Colon (tissue), 2 donors: ENCODE results near the gene RTF2.

Source experiments
- FAIRE-seq: peaks from 2 replicates; lab custom pipeline; 2012; peaks lifted over from hg19 to GRCh38; lab: Jason Lieb, UNC
- donor health status: control.
- donor health status: control.

Gene RTF2, protein sequence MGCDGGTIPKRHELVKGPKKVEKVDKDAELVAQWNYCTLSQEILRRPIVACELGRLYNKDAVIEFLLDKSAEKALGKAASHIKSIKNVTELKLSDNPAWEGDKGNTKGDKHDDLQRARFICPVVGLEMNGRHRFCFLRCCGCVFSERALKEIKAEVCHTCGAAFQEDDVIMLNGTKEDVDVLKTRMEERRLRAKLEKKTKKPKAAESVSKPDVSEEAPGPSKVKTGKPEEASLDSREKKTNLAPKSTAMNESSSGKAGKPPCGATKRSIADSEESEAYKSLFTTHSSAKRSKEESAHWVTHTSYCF

DNA sequence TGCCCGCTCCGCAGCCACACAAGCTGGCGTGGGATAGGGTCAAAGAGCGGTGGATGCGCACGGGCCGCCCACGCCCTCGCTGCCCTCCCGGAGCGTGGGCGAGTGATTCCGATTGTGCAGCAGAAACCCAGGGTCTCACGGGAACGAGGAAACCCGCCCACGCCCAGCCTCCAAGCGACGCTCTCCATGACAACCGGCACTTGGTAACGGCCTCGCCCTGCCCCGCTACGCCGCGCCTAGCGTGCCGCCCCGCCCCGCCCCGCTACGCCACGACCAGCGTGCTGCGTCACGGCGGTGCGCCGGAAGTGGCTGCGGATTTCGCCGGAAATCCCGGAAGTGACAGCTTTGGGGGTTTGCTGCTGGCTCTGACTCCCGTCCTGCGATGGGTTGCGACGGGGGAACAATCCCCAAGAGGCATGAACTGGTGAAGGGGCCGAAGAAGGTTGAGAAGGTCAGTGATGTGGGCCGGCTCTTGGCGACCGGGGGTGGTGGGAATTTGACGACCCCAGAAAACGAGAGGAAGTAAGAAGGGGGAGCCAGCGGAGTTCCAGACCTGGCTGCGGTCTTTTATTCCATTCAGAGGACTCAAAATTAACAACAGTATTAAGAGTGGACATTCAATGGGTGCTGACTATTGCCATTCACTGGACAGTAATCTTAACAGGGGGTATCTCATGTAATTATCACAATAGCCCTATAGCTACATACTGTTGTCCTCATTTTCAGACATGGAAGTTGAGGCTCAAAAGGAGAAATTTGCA lies at the start of gene RTF2:
Gene RTF2, plus strand, starts transcription at position 312 of the 761 bp plus-strand sequence. Its CDS starts 71 bp downstream, at position 383.
- FAIRE-seq: no peak

DNA sequence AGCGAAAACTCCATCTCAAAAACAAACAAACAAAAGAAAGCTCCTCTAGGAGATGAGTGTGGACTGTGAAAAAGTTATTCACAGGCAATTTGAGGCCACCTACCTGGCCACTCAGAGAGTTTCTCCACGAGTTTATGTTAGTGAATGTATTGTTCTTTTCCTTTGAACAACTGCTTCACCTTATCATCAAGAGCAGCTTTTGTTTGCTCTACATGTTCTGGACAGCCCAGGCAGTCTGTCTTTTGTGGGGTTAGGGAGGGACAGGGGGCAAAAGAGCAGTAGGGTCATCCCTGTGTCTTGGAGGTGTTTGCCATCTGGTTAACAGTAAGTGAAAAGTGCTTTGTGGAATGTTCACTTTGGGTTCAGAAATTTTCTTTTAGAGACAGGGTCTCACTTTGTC lies 48.4 kb upstream of the RTF2 start:
- no peak for FAIRE-seq

DNA sequence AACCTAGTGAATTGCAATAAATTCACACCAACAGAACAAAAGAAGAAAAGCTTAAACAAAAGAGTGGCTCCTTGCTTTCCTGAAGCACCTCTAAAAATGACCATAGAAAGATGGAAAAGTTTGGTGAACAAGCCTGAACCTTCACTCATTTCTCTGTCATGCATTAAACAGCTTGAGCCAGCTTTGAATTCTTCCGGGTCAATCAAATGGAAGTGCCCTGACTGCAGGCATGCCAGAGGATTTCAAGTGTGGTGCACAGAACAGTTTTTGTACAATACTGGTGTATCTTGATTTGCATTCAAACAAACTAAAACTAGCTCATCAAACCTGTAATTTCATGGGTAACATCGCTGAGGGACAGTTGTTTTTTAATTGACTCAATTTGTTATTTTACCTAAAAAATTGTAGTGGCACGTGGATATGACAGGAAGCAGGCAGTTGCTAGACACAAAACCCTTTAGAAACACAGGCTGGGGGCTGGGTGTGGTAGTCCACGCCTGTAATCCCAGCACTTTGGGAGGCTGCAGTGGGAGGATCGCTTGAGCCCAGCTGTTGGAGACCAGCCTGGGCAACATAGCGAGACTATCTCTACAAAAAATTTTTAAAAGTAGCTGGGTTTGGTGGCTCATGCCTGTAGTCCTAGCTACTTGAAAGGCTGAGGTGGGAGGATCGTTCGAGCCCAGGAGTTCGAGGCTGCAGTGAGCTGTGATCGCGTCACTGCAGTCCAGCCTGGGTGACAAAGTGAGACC lies 47.3 kb upstream of the RTF2 start:
- no peak for FAIRE-seq

DNA sequence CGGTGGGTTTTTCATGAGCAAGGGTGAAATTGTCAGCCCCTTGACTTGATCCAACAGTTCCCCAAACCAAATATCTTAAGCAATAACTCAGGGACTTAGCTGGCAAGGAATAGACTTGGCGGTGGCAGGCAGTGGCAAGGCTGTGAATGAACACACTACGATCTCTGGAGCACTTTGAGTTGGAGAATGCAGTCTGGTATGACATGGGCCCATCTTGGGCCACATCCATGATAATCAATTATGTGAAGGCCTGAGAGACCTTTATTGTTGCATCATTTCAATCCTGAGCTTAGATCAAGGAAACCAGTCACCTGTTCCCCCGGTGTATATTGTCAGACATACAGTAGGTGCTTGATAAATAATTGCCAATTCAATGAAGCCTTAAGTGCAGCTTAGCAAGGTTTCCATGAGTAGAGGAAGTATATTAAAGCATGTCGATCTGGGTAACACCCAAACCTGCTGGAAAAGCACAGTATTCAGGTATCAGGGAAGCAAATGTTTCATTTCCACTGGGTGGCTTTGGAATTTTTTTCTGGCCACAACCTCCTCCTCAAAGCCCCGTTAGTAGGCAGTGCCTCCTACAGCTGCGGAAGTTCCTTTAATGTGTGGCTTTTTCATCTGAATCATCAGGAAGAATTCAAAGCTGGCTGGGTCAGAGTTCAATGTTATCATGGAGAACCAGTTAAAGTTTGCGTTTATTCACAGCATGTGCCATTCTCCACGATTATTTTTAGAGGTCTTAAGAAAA lies 46.2 kb upstream of the RTF2 start:
- FAIRE-seq: no peak

DNA sequence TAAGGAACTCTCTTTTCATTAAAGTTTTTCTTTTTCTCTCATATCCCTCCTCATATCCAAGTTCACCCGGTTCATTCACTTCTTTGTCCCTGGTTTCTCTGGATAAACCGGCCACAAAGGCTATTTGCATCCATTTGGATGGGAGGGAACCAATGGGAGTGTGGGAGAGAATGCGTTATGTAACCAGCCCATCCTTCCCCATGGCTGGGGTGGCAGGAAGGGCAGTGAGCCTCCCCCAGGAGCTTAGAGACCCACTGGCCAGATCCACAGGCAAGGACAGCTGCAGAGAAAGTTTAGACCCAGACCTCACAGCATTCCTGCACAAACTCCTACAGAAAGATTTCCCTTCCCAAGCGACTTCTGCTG lies 45.6 kb upstream of the RTF2 start:
- FAIRE-seq: no peak

DNA sequence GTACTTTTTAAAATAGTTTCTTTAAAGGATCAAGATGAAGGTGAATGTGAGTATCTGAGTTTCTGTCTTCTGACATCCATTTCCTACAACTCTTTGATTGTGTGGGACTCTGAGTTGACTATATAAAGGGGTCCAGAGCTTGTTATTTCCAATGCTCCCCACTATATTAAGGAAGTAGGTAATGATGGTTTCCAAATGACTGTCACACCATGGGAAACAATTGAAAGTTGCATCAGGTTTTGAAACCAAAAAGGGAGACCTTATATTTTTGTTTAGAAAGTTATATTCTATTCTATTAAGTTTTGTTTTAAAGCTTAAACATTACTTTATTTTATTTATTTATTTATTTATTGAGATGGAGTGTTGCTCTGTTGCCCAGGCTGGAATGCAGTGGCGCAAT lies 45.2 kb upstream of the RTF2 start:
- no peak for FAIRE-seq

DNA sequence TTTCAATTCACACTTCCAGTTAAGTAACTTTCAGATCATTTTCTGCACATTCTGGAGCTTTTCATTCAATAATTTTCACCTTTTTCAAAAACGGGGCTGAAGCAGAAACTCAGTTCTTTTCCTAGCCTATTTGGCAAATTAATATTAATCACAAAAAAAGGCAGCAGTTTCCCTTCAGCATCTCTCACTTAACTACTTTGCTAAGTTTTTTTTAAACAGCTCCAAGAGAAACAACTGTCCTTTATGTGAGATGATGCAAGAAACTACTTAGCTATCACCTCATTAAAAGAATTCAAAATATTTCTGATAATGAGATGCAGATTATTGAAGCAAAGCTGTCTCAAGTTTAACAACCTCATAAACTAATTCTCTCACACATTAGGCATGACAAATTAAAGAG lies 44.5 kb upstream of the RTF2 start:
- FAIRE-seq: no peak

DNA sequence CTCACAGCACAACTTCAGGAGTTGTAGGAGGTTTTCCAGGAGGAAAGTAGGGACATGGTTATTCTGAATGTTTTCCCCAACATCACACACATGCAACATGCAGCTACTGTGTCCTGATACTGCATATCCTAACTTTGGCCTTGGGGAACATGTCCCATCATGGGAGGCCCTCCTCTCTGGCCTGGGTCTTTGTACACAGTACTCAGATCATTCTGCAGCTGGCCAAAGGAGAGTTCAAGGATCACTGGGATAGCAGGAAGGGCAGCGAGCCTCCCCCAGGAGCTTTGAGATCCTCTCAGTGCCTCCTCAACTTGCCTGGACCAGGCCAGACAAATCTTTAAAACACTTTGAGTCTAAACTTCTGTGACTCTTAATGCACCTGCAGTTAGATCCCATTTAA lies 43.5 kb upstream of the RTF2 start:
- FAIRE-seq: no peak

DNA sequence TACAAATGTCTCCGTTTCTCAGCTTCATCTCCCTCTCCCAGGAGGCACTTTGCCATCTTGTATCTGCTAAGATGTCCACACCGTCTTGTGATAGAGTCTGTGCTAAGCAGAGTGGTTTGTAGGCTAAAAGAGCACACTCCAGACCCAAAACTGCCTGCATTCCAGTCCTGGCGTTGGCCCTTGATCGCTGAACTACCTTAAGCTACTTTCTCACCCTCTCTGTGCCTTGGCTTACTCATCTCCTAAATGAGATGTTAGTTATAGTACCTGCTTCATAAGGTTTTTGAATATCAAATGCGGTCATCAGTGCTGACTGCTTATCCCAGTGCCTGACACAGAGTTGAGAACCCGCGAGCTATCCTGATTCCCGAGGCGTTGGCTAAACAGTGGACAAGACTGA lies 42.4 kb upstream of the RTF2 start:
- FAIRE-seq: no peak

DNA sequence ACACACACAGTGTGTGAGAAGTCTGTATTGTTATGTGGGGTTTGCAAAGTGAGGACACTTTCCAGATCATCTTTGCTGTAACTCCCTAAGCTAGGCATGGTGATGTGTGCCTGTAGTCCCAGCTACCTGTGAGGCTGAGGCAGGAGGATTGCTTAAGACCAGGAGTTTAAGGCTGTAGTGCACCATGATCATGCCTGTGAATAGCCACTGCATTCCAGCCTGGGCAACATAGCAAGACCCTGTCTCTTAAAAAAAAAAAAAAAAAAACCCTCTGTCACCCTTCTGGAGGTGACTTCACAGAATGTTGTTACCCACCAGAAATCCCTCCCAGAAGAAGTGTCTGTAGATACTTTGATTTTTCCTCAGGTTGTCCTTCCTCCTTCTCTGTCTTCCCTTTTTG lies 41.5 kb upstream of the RTF2 start:
- FAIRE-seq: no peak

DNA sequence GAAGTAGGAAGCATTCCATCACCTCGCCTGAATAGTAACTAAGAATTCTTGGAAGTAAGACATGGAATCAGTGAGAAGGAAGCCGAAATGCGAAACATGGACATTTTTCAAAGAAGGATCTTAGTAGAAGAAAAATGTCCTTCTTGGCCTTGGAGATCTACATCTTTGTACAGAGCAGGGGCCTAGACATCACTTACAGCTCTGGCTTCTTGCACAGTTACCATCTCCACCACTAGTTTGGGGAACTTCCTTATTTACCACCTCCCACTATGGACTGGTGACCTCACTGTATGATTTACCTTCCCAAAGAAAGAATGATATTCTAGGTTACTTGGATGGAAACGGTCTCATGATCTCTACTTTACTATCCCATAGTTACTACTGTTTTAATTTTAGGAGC lies 40.6 kb upstream of the RTF2 start:
- no peak for FAIRE-seq

DNA sequence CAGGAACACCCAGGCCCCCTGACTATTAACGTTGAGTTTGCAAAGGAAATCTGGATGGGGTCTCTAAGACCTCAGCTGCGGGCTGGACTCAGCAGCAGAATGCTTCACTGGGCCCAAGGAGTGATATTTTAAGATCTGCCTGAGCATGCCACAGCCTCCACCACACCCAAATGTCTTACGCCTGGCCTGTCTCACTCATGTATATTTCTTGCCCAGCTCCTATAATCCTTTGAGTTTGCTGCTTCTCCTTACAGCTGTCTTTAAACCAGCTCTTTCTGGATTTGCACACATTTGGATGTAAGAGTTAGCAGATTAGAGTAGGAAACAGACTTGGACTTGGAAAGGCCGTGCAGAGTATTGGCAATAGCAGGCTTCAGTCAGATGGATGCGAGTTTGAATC lies 40.0 kb upstream of the RTF2 start:
- no peak for FAIRE-seq

DNA sequence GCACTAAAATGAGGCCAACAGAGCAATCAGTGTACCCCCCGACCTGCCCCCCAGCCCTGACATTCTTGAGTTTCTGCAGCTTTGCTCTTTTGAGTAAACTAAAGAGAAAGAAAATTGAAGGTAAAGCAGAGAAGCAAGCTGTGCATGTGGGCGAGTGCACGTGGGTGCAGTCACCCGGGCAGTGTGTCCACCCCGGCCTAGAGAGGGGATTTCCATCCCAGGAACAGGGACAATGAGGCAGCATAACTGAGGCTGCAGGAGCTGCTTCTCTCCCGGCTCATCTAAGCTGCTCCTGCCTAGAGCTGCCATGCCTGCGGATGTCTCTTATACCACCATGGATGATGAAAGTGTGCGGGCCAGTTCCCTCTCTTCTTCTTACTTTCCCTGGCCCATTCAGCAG lies 39.5 kb upstream of the RTF2 start:
- no peak for FAIRE-seq

DNA sequence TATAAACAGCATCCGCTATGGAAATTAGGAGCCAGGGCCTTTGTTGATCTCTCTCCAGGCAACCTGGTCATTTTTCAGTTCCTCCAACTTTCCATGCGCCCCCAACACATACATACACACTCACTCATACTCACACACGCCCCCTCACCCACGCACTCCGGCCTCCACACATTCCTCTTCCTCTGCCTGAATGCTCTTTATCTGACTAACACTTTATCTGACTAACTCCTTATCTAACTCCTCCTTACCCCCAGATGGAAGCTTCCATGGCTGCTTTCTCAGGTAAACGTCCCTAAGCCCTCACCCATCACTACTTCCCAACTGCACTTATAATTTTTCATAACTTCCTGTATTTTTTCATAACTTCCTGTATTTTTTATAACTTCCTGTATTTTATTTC lies 38.9 kb upstream of the RTF2 start:
- no peak for FAIRE-seq

DNA sequence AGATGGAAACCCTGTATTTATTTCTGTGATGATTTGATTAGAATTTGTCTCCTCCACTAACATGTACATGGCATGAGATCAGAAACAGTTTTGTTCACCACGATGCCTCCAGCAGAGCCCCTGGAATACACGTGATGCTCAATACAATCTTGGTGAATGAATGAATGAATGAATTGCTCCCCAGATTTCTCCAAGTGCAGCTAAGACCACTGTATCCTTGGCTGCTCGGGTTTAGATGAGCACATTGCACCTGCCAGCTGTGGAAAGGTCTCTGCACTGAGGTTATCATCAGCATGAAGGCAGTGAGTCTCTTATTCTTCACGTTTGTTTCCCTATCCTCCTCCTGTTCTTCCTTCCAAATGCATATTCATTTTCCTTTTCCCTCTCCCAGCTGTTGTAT lies 38.5 kb upstream of the RTF2 start:
- no peak for FAIRE-seq

DNA sequence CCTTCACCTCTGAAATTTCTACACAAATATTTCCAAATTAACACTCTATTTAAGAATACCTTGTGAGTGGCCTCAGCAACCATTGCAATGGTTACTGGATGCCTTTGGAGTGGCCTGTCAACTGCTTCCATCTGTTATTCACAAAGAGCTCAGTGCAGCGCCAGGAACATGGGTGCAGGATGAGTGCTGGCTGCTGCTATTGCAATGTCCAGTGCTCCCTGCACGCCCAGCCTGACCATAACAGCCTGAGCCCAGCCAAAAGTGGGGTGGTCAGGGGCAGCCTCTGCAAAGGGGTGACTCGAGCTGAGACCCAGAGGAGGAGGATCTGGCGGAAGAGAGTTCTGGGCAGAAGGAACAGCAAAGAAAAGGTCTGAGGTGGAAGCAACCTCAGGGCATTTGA lies 38.0 kb upstream of the RTF2 start:
- no peak for FAIRE-seq

DNA sequence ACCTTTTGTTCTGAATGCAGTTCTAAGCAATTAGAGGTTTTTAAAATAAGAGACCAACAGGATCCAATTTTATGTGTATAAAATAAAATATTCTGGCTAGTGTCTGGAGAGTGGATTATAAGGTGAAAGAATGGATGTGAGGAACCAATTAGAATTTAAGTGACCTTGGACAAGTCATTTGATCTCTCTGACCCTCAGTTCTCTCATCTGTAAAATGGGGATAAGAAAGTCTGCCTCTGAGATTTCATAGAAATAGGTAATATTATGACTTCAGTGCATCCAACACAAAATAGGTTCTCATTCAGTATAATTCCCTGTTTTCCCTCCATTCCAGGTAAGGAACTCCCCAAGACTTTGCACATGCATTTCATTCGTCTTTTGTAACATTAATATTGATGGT lies 37.5 kb upstream of the RTF2 start:
- no peak for FAIRE-seq

DNA sequence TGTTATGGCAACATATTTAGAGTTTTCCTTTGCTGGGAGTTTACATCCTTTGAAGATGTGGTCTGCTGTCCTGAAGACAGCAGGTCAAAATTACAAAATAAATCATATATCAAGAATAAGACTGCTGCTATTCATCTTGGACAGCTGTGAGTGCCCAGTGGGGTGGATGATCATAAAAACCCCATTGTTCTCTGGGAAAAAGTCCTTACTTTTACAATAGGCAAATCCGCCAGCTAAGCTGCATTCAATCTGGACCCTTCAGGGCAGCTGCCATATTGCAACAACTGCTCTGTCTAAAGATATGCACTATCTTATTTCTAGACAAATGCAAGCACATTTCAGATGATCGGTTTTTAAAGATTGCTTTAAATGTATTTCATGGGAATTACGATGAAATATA lies 37.0 kb upstream of the RTF2 start:
- FAIRE-seq: no peak

DNA sequence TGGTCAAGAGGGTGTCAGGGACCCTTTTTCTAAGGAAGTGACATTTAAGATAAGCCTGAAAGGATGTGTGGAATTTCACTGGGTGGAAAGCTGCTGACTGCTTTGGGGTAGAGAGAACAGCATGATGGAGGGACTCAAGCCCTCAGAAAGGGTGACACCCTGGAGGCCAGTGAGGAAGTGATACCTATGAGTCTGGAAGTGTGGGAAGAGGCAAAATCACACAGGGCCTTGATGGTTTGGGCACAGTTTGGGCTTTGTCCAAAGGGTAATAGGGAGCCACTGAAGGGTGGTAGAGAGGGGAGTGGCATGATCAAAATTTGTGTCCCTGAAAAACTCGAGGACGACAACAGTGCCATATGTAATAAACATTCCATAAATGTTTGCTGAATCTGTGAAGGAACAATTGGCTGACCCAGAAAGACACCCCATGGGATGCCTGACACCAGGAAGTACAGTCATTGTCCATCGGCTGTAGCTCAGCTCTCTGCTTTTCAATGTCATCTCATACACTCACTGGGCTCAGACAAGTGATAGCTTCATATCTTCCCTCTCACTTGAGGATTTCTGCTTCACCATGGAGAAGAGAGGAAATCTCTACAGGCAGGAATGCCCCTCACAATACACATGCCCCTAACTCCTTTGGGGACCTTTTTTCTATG lies 35.1 kb upstream of the RTF2 start:
- FAIRE-seq: no peak

DNA sequence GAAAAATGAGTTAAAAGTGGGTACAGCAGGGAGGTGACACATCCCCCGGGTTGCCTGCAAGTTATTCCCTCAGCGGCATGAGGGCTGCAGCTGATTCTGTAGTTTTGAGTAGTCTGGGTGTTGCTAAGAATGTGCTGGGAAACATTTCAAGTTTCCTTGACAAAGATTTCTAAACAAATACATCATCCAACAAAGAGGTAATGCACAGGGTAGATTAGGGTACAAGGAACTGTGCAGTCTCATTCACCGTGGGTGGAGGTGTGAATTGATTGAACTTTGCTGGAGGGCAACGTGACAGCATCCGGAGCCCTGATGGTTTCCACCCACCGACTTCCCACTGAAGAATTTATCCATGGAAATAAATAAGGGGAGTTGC lies 34.6 kb upstream of the RTF2 start:
- no peak for FAIRE-seq

DNA sequence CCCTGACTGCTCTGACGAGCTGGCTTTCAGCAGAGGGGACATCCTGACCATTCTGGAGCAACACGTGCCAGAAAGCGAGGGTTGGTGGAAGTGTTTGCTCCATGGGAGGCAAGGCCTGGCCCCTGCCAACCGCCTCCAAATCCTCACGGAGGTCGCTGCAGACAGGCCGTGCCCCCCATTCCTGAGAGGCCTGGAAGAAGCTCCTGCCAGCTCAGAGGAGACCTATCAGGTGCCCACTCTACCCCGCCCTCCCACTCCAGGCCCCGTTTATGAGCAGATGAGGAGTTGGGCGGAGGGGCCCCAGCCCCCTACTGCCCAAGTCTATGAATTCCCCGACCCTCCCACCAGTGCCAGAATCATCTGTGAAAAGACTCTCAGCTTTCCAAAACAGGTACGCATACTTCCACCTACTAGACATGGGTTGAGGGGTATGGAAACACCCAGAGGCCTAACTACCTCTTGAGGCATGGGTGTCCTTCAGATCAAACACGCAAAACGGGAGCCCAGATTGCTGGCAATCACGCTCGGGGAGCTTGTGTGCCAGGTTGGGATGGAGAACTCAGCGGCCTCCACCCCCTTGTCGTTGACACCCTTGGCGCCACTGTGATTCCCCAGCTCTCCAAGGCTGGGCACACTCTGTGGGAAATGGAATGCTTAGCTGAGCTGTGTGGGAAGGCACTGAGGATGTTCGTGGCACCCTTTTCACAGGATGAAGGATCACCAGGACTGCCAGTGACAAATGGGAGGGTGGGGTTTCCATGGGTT lies 31.0 kb upstream of the RTF2 start:
- no peak for FAIRE-seq
